GM21381 (cell line): Measurements from ENCODE around the gene PDE4D.

Source experiments
- ATAC-seq: cut with Tn5 transposase; IDR thresholded peaks from one replicate; pipeline ENCODE4 v1.9.1; 2021; ENCODE audit warnings: mild to moderate bottlenecking, moderate library complexity; ENCODE audit not compliant: unreplicated experiment

PDE4D gene

GRCh38 chr5:59746241-59746765, 147.2 kb downstream of the PDE4D start:
- no peak for ATAC-seq

- no peak for ATAC-seq
These were observed 148.1 kb downstream of the PDE4D start for GRCh38 chr5:59745415-59745863.

GRCh38 chr5:59744531-59744992, 149.0 kb downstream of the PDE4D start:
- no peak for ATAC-seq

GRCh38 chr5:59741599-59741998, 151.9 kb downstream of the PDE4D start:
- ATAC-seq, result no peak

- ATAC-seq, result no peak
These were observed 155.5 kb downstream of the PDE4D start for GRCh38 chr5:59738024-59738423.

- ATAC-seq, result no peak
These were observed 160.7 kb downstream of the PDE4D start for GRCh38 chr5:59732806-59733205.

GRCh38 chr5:59732301-59732700, 161.2 kb downstream of the PDE4D start:
- ATAC-seq, result no peak

- no peak for ATAC-seq
These were observed 161.7 kb downstream of the PDE4D start for GRCh38 chr5:59731809-59732208.

- no peak for ATAC-seq
These were observed 163.7 kb downstream of the PDE4D start for GRCh38 chr5:59729820-59730219.

- no peak for ATAC-seq
These were observed 164.2 kb downstream of the PDE4D start for GRCh38 chr5:59729357-59729756.

- no peak for ATAC-seq
These were observed 165.2 kb downstream of the PDE4D start for GRCh38 chr5:59728356-59728755.

- no peak for ATAC-seq
These were observed 166.3 kb downstream of the PDE4D start for GRCh38 chr5:59727186-59727585.

- ATAC-seq, result no peak
These were observed 168.1 kb downstream of the PDE4D start for GRCh38 chr5:59725392-59725767.

- no peak for ATAC-seq
These were observed 168.8 kb downstream of the PDE4D start for GRCh38 chr5:59724482-59725391.

- ATAC-seq, result no peak
These were observed 170.7 kb downstream of the PDE4D start for GRCh38 chr5:59722874-59723273.

- ATAC-seq, result no peak
These were observed 171.8 kb downstream of the PDE4D start for GRCh38 chr5:59721741-59722140.

GRCh38 chr5:59720063-59720462, 173.5 kb downstream of the PDE4D start:
- no peak for ATAC-seq

- ATAC-seq, result no peak
These were observed 176.5 kb downstream of the PDE4D start for GRCh38 chr5:59716966-59717500.

- ATAC-seq, result no peak
These were observed 177.5 kb downstream of the PDE4D start for GRCh38 chr5:59716029-59716428.

GRCh38 chr5:59715228-59715627, 178.3 kb downstream of the PDE4D start:
- ATAC-seq, result no peak

- ATAC-seq, result no peak
These were observed 180.1 kb downstream of the PDE4D start for GRCh38 chr5:59713498-59713844.

- ATAC-seq, result no peak
These were observed 180.6 kb downstream of the PDE4D start for GRCh38 chr5:59712836-59713497.
